ENCODE data around the gene LASP1.

LASP1 gene

DNA sequence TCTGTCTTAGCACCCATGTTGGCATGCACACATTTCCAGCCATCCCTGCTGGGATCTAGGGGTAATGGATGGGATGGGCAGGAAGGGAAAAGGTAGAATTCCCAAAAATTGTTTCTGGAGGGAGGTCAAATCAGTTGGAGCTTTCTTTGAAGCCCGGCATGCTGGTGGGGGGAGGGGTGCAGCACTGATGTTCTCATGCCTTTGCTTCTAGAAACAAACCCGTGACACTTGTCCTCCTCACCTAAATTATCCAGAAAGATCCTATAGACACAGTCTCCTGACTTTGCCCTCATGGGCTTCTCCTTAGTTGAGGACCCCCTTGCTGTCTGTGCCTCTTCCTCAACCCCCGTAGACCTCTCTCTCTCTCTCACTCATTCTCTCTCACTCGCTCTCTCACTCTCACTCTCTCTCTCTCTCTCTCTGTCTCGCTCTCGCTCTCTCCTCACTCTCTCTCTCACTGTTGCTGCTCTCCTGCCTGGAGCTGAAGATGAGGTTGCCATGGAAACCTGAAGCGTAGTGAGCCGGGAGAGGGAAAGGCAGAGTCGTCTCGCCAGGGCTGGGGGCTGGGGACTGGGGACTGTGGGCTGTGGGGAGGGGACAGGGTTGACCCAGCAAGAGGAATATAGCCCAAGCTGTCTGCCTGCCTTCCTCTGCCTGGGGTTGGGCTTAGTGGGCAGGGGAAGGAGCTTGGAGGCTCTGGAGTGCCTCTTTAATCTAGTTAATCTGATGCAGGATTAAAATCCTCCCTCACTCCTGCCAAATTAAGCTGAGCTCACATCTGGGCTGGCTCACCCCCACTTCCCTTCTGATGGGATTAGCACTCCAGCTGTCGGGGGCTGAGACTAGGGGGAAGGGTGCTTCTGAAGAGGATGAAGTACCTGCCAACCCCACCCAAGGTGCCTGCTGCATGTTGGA is 16.1 kb downstream of the LASP1 start:
- H3K9me3 Mint-ChIP-seq = no peaks in the 10 kb centered on the region
- H3K4me1 Mint-ChIP-seq = peaks cover 91% of the 10 kb centered on the region
- peaks cover 58% of the 10 kb centered on the region for H3K36me3 Mint-ChIP-seq (ENCODE audit: insufficient read depth)
- no peak for ATAC-seq (replicated peaks; ENCODE audit: extremely low read depth, poor library complexity, severe bottlenecking)
- H3K4me3 Mint-ChIP-seq = peak overlapping the region; percentile 65
- peak overlapping the region; percentile 96 for H3K27ac Mint-ChIP-seq (ENCODE audit: low read depth)
- H3K27me3 Mint-ChIP-seq = no peaks in the 10 kb centered on the region
- DNase-seq (ENCODE audit: low spot score in 2 of 2) = no peak

DNA sequence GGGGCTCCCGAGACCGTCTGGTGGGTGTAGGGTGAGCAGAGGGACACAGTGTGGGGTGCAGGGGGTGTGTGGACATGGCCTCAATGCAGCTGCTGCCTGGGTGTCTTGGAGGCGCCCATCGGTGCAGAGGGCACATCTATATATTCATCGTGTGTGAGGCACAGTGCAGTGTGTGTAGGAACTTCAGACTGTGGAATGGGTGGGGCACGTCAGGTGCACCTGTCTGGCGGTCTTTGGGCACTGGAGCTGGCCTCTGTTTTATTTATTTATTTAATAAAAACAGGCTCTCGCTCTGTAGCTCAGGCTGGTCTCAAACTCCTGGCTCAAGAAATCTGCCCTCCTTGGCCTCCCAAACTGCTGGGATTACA is 16.8 kb downstream of the LASP1 start:
- peak overlapping the region; percentile 65 for H3K4me3 Mint-ChIP-seq
- no peak for ATAC-seq (replicated peaks; ENCODE audit: extremely low read depth, poor library complexity, severe bottlenecking)
- peaks cover 57% of the 10 kb centered on the region for H3K36me3 Mint-ChIP-seq (ENCODE audit: insufficient read depth)
- H3K4me1 Mint-ChIP-seq = peaks cover 91% of the 10 kb centered on the region
- H3K27me3 Mint-ChIP-seq = no peaks in the 10 kb centered on the region
- peak overlapping the region; percentile 96 for H3K27ac Mint-ChIP-seq (ENCODE audit: low read depth)
- DNase-seq (ENCODE audit: low spot score in 2 of 2) = no peak
- H3K9me3 Mint-ChIP-seq = no peaks in the 10 kb centered on the region

DNA sequence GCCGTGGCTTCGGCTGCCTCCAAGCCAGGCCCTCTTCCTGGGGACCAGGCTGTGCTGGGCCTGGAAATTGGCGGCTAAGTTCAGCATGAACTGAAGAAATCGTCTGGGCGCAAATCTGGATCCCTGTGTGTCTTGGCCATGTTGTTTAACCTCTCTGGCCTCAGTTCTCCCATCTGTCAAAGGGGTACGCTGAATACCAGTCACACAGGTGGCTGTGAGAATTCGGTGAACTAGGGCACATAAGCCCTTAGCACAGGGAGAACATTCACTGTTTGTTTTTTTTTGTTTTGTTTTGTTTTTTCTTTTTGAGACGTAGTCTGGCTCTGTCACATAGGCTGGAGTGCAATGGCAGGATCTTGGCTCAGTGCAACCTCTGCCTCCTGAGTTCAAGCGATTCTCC is 19.0 kb downstream of the LASP1 start:
- H3K4me1 Mint-ChIP-seq = peaks cover 89% of the 10 kb centered on the region
- peaks cover 57% of the 10 kb centered on the region for H3K36me3 Mint-ChIP-seq (ENCODE audit: insufficient read depth)
- ATAC-seq (replicated peaks; ENCODE audit: extremely low read depth, poor library complexity, severe bottlenecking) = no peak
- H3K9me3 Mint-ChIP-seq = no peaks in the 10 kb centered on the region
- no peak for DNase-seq (ENCODE audit: low spot score in 2 of 2)
- H3K4me3 Mint-ChIP-seq = no peak overlapping the region
- no peak overlapping the region for H3K27ac Mint-ChIP-seq (ENCODE audit: low read depth)
- no peaks in the 10 kb centered on the region for H3K27me3 Mint-ChIP-seq

DNA sequence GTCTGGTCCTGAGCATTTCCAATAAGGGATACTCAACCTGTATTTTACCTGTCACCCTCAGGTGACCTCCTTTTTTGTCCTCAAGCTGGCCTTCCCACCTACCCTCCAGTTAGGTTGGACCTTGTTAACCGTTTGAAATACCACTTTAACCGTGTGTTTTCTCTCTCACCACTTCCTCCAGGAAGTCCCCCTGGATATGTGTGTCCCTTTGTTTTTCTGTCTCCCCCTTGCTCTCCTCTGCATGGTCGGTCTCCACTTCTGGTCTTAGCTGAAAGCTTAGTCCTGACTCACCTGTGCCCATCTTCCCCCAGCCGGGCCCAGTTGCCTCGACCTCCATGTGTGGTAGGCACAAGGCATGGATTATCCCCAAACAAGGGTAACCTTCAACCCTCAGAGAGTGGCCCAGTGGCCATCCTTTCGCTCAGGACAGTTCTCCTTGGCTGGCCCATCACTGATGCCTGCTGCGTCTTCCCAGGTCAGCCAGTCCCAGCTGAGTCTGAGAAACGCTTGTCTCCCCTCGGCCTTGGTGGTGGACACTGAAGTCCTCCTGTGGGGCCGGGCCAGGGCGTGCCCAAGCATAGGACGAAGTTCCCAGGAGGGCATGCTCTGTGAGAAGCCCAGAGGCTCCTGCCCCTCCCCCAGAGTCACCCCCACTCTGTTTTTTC is 20.0 kb downstream of the LASP1 start:
- no peaks in the 10 kb centered on the region for H3K9me3 Mint-ChIP-seq
- peak overlapping the region; percentile 90 for H3K27ac Mint-ChIP-seq (ENCODE audit: low read depth)
- H3K27me3 Mint-ChIP-seq = no peaks in the 10 kb centered on the region
- peaks cover 92% of the 10 kb centered on the region for H3K4me1 Mint-ChIP-seq
- no peak for DNase-seq (ENCODE audit: low spot score in 2 of 2)
- peaks cover 57% of the 10 kb centered on the region for H3K36me3 Mint-ChIP-seq (ENCODE audit: insufficient read depth)
- no peak for ATAC-seq (replicated peaks; ENCODE audit: extremely low read depth, poor library complexity, severe bottlenecking)
- peak overlapping the region; percentile 73 for H3K4me3 Mint-ChIP-seq

DNA sequence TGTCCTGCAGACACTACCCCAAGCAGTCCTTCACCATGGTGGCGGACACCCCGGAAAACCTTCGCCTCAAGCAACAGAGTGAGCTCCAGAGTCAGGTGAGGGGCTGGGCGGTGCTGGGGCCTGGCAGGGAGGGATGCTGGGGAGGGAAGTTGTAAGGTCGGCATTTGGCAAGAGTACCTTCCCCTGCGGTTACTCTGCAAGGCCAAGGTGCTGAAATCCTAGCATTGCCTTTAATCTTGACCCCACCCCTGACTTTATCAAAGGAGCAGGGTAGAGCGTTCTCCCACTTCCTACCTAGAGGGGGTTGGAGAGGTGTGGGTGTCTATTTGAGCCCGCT is 20.5 kb downstream of the LASP1 start:
- peaks cover 55% of the 10 kb centered on the region for H3K36me3 Mint-ChIP-seq (ENCODE audit: insufficient read depth)
- no peaks in the 10 kb centered on the region for H3K9me3 Mint-ChIP-seq
- peak overlapping the region; percentile 90 for H3K27ac Mint-ChIP-seq (ENCODE audit: low read depth)
- H3K4me1 Mint-ChIP-seq = peaks cover 88% of the 10 kb centered on the region
- peak; percentile 19 for ATAC-seq (replicated peaks; ENCODE audit: extremely low read depth, poor library complexity, severe bottlenecking)
- DNase-seq (ENCODE audit: low spot score in 2 of 2) = no peak
- peak overlapping the region; percentile 73 for H3K4me3 Mint-ChIP-seq
- H3K27me3 Mint-ChIP-seq = no peaks in the 10 kb centered on the region

DNA sequence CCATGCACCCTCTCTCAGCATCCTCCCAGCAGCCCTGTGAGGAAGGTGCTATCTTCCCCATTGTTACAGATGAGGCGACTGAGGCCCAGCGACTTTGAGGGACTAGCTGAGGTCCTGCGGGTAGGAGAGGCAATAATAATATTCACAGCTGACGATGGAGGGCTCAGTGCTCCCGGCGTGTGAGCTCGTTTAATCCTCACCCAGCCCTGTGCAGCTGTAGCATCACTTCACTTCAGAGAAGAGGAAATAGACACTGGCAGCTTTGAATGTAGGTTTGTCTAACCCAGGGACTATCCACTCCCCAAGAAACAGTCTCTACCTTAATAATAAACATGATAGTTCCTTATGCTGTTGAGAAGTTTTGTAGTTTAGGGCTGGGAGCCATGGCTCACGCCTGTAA is 21.6 kb downstream of the LASP1 start:
- Mint-ChIP-seq H3K4me3 (peak overlapping the region; percentile 73), H3K4me1 (peaks cover 86% of the 10 kb centered on the region), H3K9me3 (no peaks in the 10 kb centered on the region), H3K27ac (ENCODE audit: low read depth) (peak overlapping the region; percentile 90), H3K36me3 (ENCODE audit: insufficient read depth) (peaks cover 53% of the 10 kb centered on the region), H3K27me3 (no peaks in the 10 kb centered on the region)
- peak; percentile 62 for ATAC-seq (replicated peaks; ENCODE audit: extremely low read depth, poor library complexity, severe bottlenecking)
- no peak for DNase-seq (ENCODE audit: low spot score in 2 of 2)

DNA sequence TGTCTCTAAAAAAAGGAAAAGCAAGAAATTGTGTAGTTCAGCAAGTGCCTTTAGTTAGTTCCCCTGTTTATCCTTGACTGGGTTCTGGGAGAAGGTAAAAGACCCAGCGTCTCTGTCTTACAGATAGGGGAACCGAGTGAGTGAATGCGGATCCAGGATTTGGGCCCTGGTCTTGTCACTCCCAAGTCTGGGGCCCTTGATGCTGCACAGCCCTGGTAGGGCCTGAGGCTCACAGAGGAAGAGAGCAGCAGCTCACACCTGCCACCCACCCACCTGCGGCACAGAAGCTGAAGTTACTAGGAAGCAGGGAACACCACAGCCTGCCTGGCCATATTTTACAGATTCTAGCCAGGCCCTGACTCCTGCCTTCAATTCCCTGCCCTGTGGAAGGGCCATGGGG is 22.2 kb downstream of the LASP1 start:
- Mint-ChIP-seq H3K27me3 (no peaks in the 10 kb centered on the region), H3K36me3 (ENCODE audit: insufficient read depth) (peaks cover 52% of the 10 kb centered on the region)
- no peak for ATAC-seq (replicated peaks; ENCODE audit: extremely low read depth, poor library complexity, severe bottlenecking)

DNA sequence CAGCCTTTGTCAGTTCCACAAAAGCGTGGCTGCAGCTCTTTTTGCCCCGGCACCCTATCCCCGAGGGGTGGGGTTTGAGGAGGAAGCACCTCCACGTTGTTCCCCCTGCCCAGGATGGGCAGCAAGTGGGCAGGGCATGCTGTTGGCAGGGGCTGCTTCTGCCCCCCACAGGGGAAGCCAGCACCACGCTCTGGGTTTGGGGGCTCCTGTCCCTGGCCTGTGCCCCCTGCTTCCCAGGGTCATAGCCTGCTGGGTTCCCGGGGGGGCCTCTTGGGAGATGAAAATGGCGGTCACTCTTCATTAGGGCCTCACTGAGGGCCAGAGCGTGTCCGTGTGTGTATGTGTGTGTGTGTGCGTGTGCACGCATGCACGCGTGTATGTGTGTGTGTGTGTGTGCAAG is 22.8 kb downstream of the LASP1 start:
- ATAC-seq (replicated peaks; ENCODE audit: extremely low read depth, poor library complexity, severe bottlenecking) = no peak
- peak overlapping the region; percentile 73 for H3K4me3 Mint-ChIP-seq
- H3K27me3 Mint-ChIP-seq = no peaks in the 10 kb centered on the region
- H3K36me3 Mint-ChIP-seq (ENCODE audit: insufficient read depth) = peaks cover 53% of the 10 kb centered on the region
- no peak for DNase-seq (ENCODE audit: low spot score in 2 of 2)
- H3K4me1 Mint-ChIP-seq = peaks cover 79% of the 10 kb centered on the region
- H3K27ac Mint-ChIP-seq (ENCODE audit: low read depth) = peak overlapping the region; percentile 90
- H3K9me3 Mint-ChIP-seq = no peaks in the 10 kb centered on the region

More for the DNA sequence above, 22.2 kb downstream of the LASP1 start:
- peak overlapping the region; percentile 73 for H3K4me3 Mint-ChIP-seq
- H3K9me3 Mint-ChIP-seq = no peaks in the 10 kb centered on the region
- peak overlapping the region; percentile 90 for H3K27ac Mint-ChIP-seq (ENCODE audit: low read depth)
- H3K4me1 Mint-ChIP-seq = peaks cover 80% of the 10 kb centered on the region
- no peak for DNase-seq (ENCODE audit: low spot score in 2 of 2)

DNA sequence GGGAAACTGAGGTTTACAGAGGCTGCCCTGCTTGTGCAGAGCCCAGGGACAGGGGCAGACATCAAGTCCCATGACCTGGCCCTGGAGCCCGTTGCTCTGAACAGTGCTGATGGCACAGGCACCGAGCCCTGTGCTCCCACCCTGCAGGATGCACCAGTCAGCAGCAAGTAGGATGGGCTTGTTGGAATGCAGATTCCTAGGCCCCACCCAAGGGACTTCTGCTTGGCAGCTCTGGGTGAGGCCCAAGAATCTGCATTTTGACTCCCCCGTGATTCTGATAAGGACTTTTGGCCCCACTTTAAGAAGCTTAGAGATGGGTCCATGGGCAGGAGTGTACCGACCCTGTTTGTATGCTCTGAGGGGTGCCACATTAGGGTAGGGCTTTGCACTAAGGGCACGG is 23.3 kb downstream of the LASP1 start:
- peak overlapping the region; percentile 67 for H3K27ac Mint-ChIP-seq (ENCODE audit: low read depth)
- peak overlapping the region; percentile 73 for H3K4me3 Mint-ChIP-seq
- DNase-seq (ENCODE audit: low spot score in 2 of 2) (no peak), ATAC-seq (replicated peaks; ENCODE audit: extremely low read depth, poor library complexity, severe bottlenecking) (no peak)
- H3K9me3 Mint-ChIP-seq = no peaks in the 10 kb centered on the region
- peaks cover 53% of the 10 kb centered on the region for H3K36me3 Mint-ChIP-seq (ENCODE audit: insufficient read depth)
- H3K4me1 Mint-ChIP-seq = peaks cover 80% of the 10 kb centered on the region
- no peaks in the 10 kb centered on the region for H3K27me3 Mint-ChIP-seq

DNA sequence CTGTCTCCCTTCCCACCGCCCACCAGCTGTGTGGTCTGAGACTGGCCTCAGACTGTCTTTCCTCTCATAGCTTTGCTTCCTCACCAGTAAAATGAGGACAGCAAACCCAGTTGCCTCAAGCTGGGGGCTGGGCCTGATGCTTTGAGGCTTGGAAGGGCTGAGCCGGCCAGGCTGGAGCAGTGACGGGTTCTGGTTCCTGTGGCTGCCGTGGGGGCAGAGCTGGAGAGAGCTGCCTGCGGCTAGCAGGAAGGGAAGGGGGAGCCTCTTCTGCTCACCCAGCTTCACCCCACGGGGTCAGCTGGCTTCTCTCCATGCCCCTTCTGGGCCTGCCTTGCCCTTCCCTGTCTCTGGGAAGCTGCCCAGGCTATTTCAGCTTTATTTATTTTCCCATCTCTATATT is 23.7 kb downstream of the LASP1 start:
- Mint-ChIP-seq H3K36me3 (ENCODE audit: insufficient read depth) (peaks cover 52% of the 10 kb centered on the region), H3K27ac (ENCODE audit: low read depth) (peak overlapping the region; percentile 67), H3K9me3 (no peaks in the 10 kb centered on the region), H3K27me3 (no peaks in the 10 kb centered on the region), H3K4me1 (peaks cover 81% of the 10 kb centered on the region), H3K4me3 (peak overlapping the region; percentile 73)
- ATAC-seq (replicated peaks; ENCODE audit: extremely low read depth, poor library complexity, severe bottlenecking) (peak; percentile 12), DNase-seq (ENCODE audit: low spot score in 2 of 2) (no peak)

DNA sequence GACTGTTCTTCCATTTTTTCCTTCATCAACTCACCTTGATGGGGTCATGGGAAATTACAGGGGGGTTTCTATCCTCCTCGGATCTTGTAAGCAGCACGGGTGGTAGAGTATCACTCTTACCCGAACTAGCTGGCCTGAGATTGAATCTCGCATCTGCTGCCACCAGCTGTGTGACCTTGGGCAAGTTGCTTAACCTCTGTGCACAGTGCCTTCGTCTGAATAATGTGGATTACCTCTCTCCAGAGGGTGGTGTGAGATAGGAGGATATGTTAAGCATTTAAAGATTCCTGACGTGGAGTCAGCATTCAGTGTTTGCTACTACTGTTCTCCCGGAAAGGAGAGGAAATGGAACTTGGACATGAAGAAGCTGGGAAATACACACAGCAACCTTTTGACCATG is 24.4 kb downstream of the LASP1 start:
- Mint-ChIP-seq H3K27ac (ENCODE audit: low read depth) (peak overlapping the region; percentile 67), H3K36me3 (ENCODE audit: insufficient read depth) (peaks cover 57% of the 10 kb centered on the region), H3K9me3 (no peaks in the 10 kb centered on the region), H3K4me3 (peak overlapping the region; percentile 73), H3K27me3 (no peaks in the 10 kb centered on the region), H3K4me1 (peaks cover 81% of the 10 kb centered on the region)
- DNase-seq (ENCODE audit: low spot score in 2 of 2) = no peak
- ATAC-seq (replicated peaks; ENCODE audit: extremely low read depth, poor library complexity, severe bottlenecking) = no peak

DNA sequence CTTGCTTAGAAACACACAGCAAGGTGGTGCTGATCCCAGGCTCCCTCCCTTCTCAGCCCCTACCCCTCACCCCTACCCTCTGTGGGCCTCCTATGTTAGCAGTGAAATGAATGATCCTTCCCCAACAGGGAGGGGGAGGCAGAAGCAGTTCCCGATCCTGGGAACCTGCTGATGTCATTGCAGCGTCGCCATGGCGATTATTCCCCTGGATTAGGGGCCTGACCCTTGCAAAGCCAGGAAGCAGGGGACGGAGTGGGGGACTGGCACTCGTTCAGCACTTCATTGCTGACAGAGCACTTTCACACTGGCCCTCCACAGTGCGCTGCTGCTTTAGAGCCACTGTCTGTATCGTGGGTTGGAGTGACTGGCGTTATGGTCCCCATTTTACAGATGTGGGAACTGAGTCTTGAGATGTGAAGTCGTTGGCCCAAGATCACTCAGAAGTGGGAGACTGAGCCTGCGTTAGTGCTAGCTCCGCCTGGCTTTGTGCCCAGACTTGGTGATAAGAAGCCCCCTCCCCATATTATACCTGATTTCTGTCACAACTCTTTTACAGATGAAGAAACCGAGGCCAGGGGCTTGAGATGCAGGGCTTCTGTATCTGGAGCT is 26.6 kb downstream of the LASP1 start:
- ATAC-seq (replicated peaks; ENCODE audit: extremely low read depth, poor library complexity, severe bottlenecking) = no peak
- no peak for DNase-seq (ENCODE audit: low spot score in 2 of 2)
- Mint-ChIP-seq H3K9me3 (no peaks in the 10 kb centered on the region), H3K4me1 (peaks cover 72% of the 10 kb centered on the region), H3K27me3 (no peaks in the 10 kb centered on the region), H3K4me3 (peak overlapping the region; percentile 29), H3K36me3 (ENCODE audit: insufficient read depth) (peaks cover 50% of the 10 kb centered on the region), H3K27ac (ENCODE audit: low read depth) (peak overlapping the region; percentile 65)

DNA sequence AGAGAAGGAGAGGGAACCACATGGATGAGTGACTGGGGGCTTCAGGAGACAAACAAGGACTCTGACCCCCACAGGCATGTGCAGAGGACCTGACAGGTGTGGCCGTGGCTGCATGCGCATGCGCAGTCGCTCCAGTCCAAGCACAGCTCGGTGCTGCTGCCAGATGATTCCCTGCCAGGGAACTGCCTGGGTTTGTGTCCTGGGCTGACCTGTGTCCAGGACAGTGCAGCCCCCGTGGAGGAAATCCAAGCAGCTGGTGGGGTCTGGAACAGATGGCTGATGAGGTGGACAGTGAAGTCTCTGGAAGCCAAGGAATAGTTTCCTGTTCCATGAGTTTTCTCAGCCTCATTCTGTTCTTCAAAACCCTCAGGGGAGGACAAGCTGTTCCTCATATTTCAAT is 27.3 kb downstream of the LASP1 start:
- no peak for ATAC-seq (replicated peaks; ENCODE audit: extremely low read depth, poor library complexity, severe bottlenecking)
- Mint-ChIP-seq H3K27me3 (no peaks in the 10 kb centered on the region), H3K4me1 (peaks cover 64% of the 10 kb centered on the region), H3K36me3 (ENCODE audit: insufficient read depth) (peaks cover 48% of the 10 kb centered on the region), H3K4me3 (peak overlapping the region; percentile 77), H3K27ac (ENCODE audit: low read depth) (peak overlapping the region; percentile 95), H3K9me3 (no peaks in the 10 kb centered on the region)
- DNase-seq (ENCODE audit: low spot score in 2 of 2) = no peak

All from central memory CD8-positive, alpha-beta T cell (primary cell).